Nephron progenitor cell (in vitro differentiated cells): ENCODE data around the gene IFNA2.

ENCODE experiments used
- DNase-seq: peaks from one replicate; pipeline ENCODE4 v3.0.0; 2021
- H3K27ac Mint-ChIP-seq: 2 replicates; pipeline ENCODE4 v1.8.0; 2021; ENCODE audit warnings: mild to moderate bottlenecking, moderate library complexity, mixed read lengths
- H3K27me3 Mint-ChIP-seq: 2 replicates; pipeline ENCODE4 v1.8.0; 2021; ENCODE audit warnings: mild to moderate bottlenecking, low read depth, mixed read lengths; ENCODE audit not compliant: poor library complexity
- H3K36me3 Mint-ChIP-seq: 2 replicates; pipeline ENCODE4 v1.8.0; 2021; ENCODE audit warnings: low read depth, mixed read lengths
- H3K4me1 Mint-ChIP-seq: 2 replicates; pipeline ENCODE4 v1.8.0; 2021; ENCODE audit warnings: mixed read lengths
- H3K4me3 Mint-ChIP-seq: 2 replicates; pipeline ENCODE4 v1.8.0; 2021; ENCODE audit warnings: mild to moderate bottlenecking, moderate library complexity, mixed read lengths
- H3K9me3 Mint-ChIP-seq: 2 replicates; pipeline ENCODE4 v1.8.0; 2021; ENCODE audit warnings: mild to moderate bottlenecking, moderate library complexity, mixed read lengths
- CTCF ChIP-seq: fragments of 200-600 bp; sonication (generic); IDR thresholded peaks from 2 replicates; pipeline ENCODE4 v1.5.0; 2021; ENCODE audit warnings: antibody characterized with exemption

Gene IFNA2

GRCh38 chr9:21415493-21416267 lies 30.5 kb upstream of the IFNA2 start:
- DNase-seq = no peak
- peaks cover 15% of the 10 kb centered on the region for H3K4me1 Mint-ChIP-seq
- no peaks in the 10 kb centered on the region for H3K9me3 Mint-ChIP-seq
- no peaks in the 10 kb centered on the region for H3K36me3 Mint-ChIP-seq
- no peak overlapping the region for H3K27ac Mint-ChIP-seq
- no peak for TF ChIP-seq CTCF
- H3K27me3 Mint-ChIP-seq = peaks cover 3% of the 10 kb centered on the region
- no peak overlapping the region for H3K4me3 Mint-ChIP-seq

GRCh38 chr9:21414220-21414940 lies 29.2 kb upstream of the IFNA2 start:
- H3K36me3 Mint-ChIP-seq = no peaks in the 10 kb centered on the region
- peaks cover 15% of the 10 kb centered on the region for H3K4me1 Mint-ChIP-seq
- H3K4me3 Mint-ChIP-seq = no peak overlapping the region
- TF ChIP-seq CTCF = no peak
- H3K27me3 Mint-ChIP-seq = peaks cover 3% of the 10 kb centered on the region
- no peak for DNase-seq
- no peak overlapping the region for H3K27ac Mint-ChIP-seq
- no peaks in the 10 kb centered on the region for H3K9me3 Mint-ChIP-seq

- TF ChIP-seq CTCF = peak; percentile 9
- H3K36me3 Mint-ChIP-seq = no peaks in the 10 kb centered on the region
- no peak for DNase-seq
- no peaks in the 10 kb centered on the region for H3K9me3 Mint-ChIP-seq
- peaks cover 3% of the 10 kb centered on the region for H3K27me3 Mint-ChIP-seq
- H3K27ac Mint-ChIP-seq = no peak overlapping the region
- H3K4me1 Mint-ChIP-seq = peaks cover 15% of the 10 kb centered on the region
- H3K4me3 Mint-ChIP-seq = no peak overlapping the region
Measured at GRCh38 chr9:21413624-21414023, 28.4 kb upstream of the IFNA2 start.

GRCh38 chr9:21413151-21413550 lies 28.0 kb upstream of the IFNA2 start:
- H3K9me3 Mint-ChIP-seq = no peaks in the 10 kb centered on the region
- TF ChIP-seq CTCF = no peak
- H3K27ac Mint-ChIP-seq = no peak overlapping the region
- no peaks in the 10 kb centered on the region for H3K36me3 Mint-ChIP-seq
- peaks cover 3% of the 10 kb centered on the region for H3K27me3 Mint-ChIP-seq
- peaks cover 15% of the 10 kb centered on the region for H3K4me1 Mint-ChIP-seq
- no peak for DNase-seq
- H3K4me3 Mint-ChIP-seq = no peak overlapping the region

GRCh38 chr9:21412107-21412506 lies 26.9 kb upstream of the IFNA2 start:
- no peaks in the 10 kb centered on the region for H3K9me3 Mint-ChIP-seq
- no peaks in the 10 kb centered on the region for H3K36me3 Mint-ChIP-seq
- no peak overlapping the region for H3K27ac Mint-ChIP-seq
- DNase-seq = no peak
- H3K4me1 Mint-ChIP-seq = peaks cover 16% of the 10 kb centered on the region
- peaks cover 5% of the 10 kb centered on the region for H3K27me3 Mint-ChIP-seq
- no peak overlapping the region for H3K4me3 Mint-ChIP-seq
- TF ChIP-seq CTCF = no peak

- Mint-ChIP-seq H3K27me3 (peaks cover 9% of the 10 kb centered on the region), H3K9me3 (no peaks in the 10 kb centered on the region), H3K4me3 (no peak within 1 kb of the TSS), H3K27ac (no peak within 1 kb of the TSS), H3K36me3 (no peaks in the 10 kb centered on the region), H3K4me1 (peaks cover 18% of the 10 kb centered on the region)
- no peak for TF ChIP-seq CTCF
- no peak for DNase-seq
Measured at GRCh38 chr9:21408817-21409216, 23.6 kb upstream of the IFNA2 start, which contains the start of gene IFNA8. IFNA8 (plus strand) TSS chr9:21409117; CDS start chr9:21409177, 60 bp downstream.
